Measurements from ENCODE around the gene TTC22. TPM values are rescaled to one million over a fixed set of nuclear protein-coding genes. Genes with fewer than 3 reads are reported as not detected.

The TTC22 gene
- total RNA-seq, 1 experiment from 2014 or later, result 0.59 TPM

GRCh38 chr1:54794451-54795355 is 6.4 kb downstream of the TTC22 start:
- Mint-ChIP-seq H3K36me3 (ENCODE audit: insufficient read depth in 1 of 3, low read depth in 3 of 3) (no peaks in the 10 kb centered on the region), H3K4me3 (no peak overlapping the region; a peak in 1 of 5 replicates), H3K9me3 (peaks cover 2 to 3% of the 10 kb centered on the region in 2 experiments; a peak in 2 of 5 replicates), H3K27me3 (ENCODE audit: low read depth) (peaks cover 7% of the 10 kb centered on the region), H3K4me1 (peaks cover 33 to 41% of the 10 kb centered on the region in 2 experiments), H3K27ac (no peak overlapping the region)
- no peaks in the 10 kb centered on the region for H3K27me3 ChIP-seq (ENCODE audit: insufficient read depth, low read length)
- no peaks in the 10 kb centered on the region for H3K79me2 ChIP-seq (ENCODE audit: insufficient read depth, low read length)
- no peak overlapping the region for H3K18ac ChIP-seq (ENCODE audit: insufficient read length, low read depth, low read length)
- H2AK5ac ChIP-seq (ENCODE audit: insufficient read length, low read length), result no peak overlapping the region
- H2BK12ac ChIP-seq (ENCODE audit: insufficient read length, low read depth, low read length), result no peak overlapping the region
- H3K9me3 ChIP-seq (ENCODE audit: control insufficient read depth, low read depth, low read length), result no peaks in the 10 kb centered on the region
- H3K14ac ChIP-seq (ENCODE audit: insufficient read depth, low read length), result no peak overlapping the region
- H3K4me1 ChIP-seq (ENCODE audit: insufficient read depth, low read length), result no peaks in the 10 kb centered on the region; the same call in 1 of the 2 replicates
- H2BK120ac ChIP-seq (ENCODE audit: low read depth, low read length, poor library complexity, severe bottlenecking), result no peak overlapping the region
- no peak overlapping the region for H2BK20ac ChIP-seq (ENCODE audit: low read depth, low read length, poor library complexity, severe bottlenecking)
- H4K5ac ChIP-seq (ENCODE audit: insufficient read length, low read depth, low read length), result no peak overlapping the region
- H3T11ph ChIP-seq (ENCODE audit: low read length), result no peak overlapping the region
- no peak overlapping the region for H3K4me2 ChIP-seq (ENCODE audit: insufficient read depth, insufficient read length, low read length)
- no CpG with 5 or more reads among the region's 4 CpGs for WGBS (ENCODE audit: extremely low coverage, insufficient read length, low lambda C conversion rate)
- DNase-seq, result no peak
- H3K23ac ChIP-seq (ENCODE audit: insufficient read length, low read depth, low read length), result no peak overlapping the region
- H2BK15ac ChIP-seq (ENCODE audit: low read depth, low read length), result no peak overlapping the region
- H3K79me1 ChIP-seq (ENCODE audit: insufficient read depth, low read depth, low read length, poor library complexity, severe bottlenecking), result no peaks in the 10 kb centered on the region
- H2AFZ ChIP-seq (ENCODE audit: low read length), result no peak overlapping the region
- H3K4ac ChIP-seq (ENCODE audit: low read depth, low read length), result no peak overlapping the region
- no peaks in the 10 kb centered on the region for H3K23me2 ChIP-seq (ENCODE audit: insufficient read length, low read depth, low read length, poor library complexity, severe bottlenecking)
- H3K27ac ChIP-seq (ENCODE audit: insufficient read length, low read depth, low read length), result no peak overlapping the region
- no peak overlapping the region for H4K91ac ChIP-seq (ENCODE audit: insufficient read length, low read depth, low read length)
- H2BK5ac ChIP-seq (ENCODE audit: insufficient read length, low read length), result no peak overlapping the region
- H3K56ac ChIP-seq (ENCODE audit: insufficient read length, low read depth, low read length), result no peak overlapping the region
- no peak overlapping the region for H3K9ac ChIP-seq (ENCODE audit: extremely low read depth, insufficient read length, low read length)
- TF ChIP-seq CTCF (conservative IDR thresholded peaks at IDR 0.05), result no peak; the same call in 2 of the 3 replicates
- no peak overlapping the region for H4K8ac ChIP-seq (replicated peaks; ENCODE audit: insufficient read length, low read depth, low read length)
- no peaks in the 10 kb centered on the region for H4K20me1 ChIP-seq (ENCODE audit: control insufficient read depth, insufficient read depth, insufficient read length)
